ENCODE results near the gene ATG7.
"Not testable (repeated sequence)": the region's sequence is repeated elsewhere in the genome, so short reads cannot be mapped to it uniquely, and the experiment has no call there.

ATG7 gene

DNA sequence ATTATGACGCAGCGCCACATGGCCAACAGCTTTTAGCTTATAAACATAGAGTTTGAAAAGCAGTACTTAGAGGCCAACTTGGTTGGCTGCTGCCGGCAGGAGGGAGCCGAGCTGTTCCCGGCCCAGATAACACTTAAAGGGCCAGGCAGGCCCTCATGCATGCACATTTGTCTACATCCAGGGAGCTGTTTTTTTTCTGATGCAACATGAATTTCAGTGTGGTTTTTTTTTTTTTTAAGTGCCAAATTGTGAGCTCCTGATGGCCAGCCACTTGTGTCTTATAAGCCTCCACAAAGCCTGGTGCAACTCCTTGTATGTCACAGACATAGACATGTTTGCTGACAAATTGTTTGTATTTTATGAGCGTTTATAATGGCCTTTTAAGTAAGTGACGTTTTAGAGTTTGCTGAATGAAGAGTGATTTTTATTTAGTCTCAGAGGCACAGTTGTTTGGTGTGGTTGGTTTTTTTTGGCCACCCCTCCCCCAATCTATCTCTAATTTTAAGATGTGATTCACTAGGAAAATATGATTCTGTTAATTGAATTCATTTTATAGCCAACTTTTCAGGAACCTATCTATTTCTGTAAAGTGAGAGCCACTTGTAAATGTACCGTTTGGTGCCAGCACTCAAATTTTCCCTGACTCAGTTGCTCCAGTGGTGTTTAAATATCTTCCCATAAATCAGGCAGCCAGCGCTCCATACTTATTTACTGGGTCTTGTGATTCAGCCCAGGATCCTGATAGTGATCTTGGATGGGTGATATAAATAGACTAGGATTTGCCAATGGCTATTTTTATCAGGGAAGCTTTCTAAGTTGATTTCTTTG lies 237.2 kb downstream of the ATG7 start:
- DNase-seq (ENCODE audit: low read depth), result no peak

DNA sequence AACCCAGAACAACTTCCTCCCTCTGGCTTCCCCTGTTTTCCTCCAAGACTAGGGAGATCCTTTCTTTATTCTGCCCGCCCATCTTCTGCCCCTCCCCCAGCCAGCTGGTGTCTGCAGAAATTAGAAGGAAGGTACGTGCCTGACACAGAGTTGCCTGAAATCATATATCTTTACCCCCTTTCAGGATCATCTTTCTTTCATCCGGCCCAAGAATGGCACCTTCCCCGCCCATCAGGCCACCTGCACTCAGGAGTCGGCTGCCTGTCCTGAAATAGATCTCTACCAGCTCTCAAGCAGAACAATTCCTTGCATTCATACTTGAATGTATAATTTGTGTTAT lies 237.8 kb downstream of the ATG7 start:
- DNase-seq (ENCODE audit: low read depth), result no peak

DNA sequence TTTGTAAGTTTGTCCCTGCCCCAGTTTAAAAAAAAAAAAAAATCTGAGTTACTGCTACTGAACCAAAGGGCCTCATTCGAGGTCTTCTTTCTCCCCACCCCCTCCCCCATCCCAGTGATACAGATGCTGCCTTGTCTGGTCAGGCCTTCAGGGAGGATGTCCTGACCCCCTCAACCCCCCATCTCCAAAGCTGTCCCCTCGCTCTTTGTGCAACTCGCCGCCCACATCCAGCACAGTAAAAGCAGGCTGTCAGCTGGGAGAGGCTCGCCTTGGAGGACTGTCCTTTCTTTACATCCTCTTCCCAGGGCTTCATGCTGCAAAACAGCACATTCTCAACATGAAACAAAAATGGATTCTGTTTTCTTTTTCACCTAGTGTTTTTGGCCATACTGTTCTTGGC lies 238.2 kb downstream of the ATG7 start:
- DNase-seq (ENCODE audit: low read depth), result no peak

DNA sequence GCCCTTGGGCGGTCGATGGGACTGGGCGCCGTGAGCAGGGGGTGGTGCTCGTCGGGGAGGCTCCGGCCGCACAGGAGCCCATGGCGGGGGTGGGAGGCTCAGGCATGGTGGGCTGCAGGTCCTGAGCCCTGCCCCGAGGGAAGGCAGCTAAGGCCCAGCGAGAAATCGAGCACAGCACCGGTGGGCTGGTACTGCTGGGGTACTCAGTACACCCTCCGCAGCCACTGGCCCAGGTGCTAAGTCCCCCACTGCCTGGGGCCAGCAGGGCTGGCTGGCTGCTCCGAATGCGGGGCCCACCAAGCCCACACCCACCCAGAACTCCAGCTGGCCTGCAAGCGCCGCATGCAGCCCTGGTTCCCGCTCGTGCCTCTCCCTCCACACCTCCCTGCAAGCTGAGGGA lies 239.4 kb downstream of the ATG7 start:
- not testable (repeated sequence) for DNase-seq (ENCODE audit: low read depth)

DNA sequence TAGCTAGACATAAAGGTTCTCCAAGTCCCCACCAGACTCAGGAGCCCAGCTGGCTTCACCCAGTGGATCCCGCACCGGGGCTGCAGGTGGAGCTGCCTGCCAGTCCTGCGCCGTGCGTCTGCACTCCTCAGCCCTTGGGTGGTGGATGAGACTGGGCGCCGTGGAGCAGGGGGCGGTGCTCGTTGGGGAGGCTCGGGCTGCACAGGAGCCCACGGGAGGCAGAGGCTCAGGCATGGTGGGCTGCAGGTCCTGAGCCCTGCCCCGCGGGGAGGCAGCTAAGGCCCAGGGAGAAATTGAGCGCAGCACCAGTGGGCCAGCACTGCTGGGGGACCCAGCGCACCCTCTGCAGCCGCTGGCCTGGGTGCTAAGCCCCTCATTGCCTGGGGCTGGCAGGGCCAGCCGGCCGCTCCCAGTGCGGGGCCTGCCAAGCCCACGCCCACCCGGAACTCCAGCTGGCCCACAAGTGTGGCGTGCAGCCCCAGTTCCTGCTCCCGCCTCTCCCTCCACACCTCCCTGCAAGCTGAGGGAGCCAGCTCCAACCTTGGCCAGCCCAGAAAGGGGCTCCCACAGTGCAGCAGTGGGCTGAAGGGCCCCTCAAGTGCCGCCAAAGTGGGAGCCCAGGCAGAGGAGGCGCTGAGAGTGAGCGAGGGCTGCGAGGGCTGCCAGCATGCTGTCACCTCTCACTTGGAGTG lies 241.1 kb downstream of the ATG7 start:
- not testable (repeated sequence) for DNase-seq (ENCODE audit: low read depth)

DNA sequence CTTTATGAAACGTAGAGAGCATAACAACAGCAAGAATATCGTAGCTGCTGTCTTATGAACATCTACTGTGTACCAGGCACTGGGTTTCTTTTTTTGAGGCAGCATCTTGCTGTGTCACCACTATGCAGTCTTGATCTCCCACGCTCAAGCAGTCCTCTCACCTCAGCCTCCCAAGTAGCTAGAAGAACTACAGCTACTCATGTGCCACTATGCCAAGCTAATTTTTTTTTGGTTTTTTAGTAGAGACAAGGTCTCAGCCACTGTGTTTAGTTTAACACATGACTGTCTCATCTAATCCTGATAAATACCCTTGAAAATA lies 241.6 kb downstream of the ATG7 start:
- no peak for DNase-seq (ENCODE audit: low read depth)

DNA sequence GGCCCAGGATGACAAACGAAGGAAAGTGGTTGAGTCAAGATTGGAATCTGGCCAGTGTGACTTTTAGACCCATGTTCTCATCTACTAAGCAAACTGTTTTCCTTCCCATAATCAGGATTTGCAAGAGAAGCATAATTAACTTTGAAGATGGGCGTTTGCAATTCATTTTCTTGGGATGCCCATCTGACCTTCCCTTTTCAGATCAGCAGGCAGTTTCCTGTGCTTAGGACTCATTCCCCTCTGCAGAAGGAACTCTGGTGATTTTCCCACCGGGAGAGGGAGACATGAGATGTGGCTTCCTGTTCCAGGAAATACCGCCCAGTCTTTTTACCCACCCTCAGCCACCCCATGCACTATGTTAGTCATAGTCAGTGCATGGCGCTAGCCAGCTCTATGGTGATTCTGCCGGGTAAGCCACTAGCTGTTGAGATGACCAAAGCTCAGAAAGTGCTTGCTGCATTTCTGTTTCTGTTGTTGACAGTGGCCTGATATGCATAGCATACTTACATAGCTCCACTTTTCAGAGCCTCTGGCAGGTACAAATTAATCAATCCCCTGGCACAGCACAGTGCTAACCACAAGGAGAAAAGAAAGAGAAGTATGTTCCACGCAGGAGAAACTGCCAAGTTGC lies 242.1 kb downstream of the ATG7 start:
- DNase-seq (ENCODE audit: low read depth), result no peak

DNA sequence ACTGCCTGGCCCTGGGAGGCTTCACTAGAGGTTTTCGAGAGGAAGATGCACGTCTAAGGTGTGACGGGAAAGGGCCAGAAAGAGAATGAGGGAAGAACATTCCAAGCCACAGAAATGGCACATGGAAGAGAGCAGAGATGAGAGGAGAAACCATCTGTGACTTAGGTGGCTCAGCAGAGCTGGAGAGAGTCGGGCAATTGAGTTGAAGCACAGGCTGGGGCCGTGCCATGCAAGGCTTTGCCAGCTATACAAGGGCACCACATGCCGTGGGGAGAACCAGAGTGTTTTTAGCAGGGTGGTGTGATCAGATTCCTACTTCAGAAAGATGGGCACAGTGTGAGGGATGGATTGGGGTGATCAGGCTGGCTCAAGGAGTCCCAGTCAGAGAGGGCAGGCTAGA lies 245.4 kb downstream of the ATG7 start:
- DNase-seq (ENCODE audit: low read depth), result no peak

DNA sequence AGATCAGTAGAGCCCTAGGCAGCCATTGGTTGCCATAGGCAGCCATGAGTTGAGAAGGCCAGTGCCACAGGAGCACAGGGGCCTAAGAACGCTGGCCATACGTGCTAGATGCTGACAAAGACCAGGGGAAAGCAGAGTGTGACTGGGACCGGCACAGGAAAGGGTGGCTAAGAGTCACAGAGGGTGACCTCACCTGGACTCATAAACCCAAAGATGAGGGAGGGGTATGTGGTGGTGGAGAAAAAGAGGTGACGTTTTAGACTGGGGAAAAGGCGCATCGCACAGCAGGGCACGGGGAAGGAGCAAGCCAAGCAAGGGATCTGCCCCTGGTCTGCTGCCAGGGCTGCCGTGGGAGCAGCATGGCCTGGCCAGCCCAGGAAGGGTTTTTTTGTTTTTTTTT lies 249.0 kb downstream of the ATG7 start:
- no peak for DNase-seq (ENCODE audit: low read depth)

DNA sequence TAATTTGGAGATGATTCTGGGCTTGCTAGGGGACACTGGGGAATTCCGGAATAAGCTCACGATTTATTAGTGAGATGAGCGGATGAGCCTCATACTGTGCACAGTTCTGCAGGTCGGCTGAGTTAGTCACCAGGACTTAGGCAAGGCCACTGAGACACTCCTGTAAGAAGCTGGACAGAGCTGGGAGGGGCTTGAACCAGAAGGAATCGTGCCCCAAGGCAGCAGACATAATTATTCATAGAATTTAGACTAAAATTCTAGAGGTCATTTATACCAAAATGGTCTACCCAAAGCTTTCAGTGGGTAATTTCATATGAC lies 250.2 kb downstream of the ATG7 start:
- DNase-seq (ENCODE audit: low read depth), result no peak

DNA sequence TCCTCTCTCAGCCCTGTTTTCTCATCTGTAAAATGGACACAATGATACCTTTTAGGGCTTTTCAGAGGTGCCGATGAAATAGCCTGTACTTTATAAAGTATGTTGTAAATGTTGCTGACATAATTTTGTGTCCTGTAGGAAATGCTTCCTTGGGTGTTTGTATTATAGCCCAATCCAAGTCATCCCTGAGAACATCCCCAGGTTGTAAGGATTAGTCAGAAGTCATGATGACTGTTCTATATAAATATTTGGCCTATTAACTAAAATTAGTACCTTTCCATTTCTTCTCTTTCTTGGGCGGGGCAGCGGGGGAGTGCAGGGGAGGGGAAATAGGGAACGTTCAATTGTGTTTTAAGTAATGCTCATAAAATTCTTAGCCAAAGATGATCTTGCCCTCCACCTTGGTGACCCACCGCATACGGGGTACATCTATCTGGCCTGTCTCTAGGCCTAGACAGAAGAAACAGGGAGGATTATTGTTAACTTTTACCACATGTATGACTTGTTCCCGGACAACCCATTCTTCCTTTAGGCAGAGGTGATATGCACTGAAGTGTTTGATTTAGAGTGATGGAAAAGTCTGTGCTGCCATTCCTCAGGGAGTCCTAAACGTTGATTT lies 250.9 kb downstream of the ATG7 start:
- DNase-seq (ENCODE audit: low read depth), result no peak

DNA sequence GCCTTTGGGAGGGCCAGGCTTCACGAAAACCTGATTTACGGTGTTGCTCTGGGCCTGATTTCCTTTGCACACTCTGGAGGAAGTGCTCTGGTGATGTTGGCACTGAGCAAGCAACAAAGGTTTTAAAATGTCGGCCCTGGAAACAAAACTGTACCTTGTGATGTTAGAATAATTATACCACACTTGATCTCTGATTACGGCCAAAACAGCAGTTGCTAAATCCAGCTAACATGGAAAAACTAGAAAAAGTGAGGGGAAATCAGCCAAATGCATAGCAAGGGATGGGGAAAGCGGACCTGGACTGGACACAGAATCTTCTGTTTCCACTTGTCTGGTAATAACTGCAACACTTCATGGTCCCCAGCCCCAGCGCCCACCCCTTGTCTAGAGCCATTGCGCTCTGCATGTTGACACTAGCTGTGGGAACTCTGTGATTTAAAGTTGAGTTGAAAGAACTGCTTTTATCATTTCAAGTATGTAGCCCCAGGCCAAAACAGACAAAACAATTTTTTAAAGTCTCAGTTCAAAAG lies 251.4 kb downstream of the ATG7 start:
- DNase-seq (ENCODE audit: low read depth), result no peak

DNA sequence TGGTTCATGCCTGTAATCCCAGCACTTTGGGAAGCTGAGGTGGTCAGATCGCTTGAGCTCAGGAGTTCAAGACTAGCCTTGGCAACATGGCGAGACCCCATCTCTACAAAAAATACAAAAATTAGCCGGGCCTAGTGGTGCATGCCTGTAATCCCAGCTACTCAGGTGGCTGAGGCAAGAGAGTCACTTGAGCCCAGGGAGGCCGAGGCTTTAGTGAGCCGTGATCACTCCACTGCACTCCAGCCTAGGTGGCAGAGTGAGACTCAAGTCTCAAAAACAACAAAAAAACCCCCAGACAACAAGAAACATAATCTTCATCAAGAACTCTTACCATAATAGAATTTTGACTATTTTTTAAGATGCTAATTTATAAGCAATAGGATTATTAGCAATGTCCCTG lies 253.9 kb downstream of the ATG7 start:
- DNase-seq (ENCODE audit: low read depth), result not testable (repeated sequence)

DNA sequence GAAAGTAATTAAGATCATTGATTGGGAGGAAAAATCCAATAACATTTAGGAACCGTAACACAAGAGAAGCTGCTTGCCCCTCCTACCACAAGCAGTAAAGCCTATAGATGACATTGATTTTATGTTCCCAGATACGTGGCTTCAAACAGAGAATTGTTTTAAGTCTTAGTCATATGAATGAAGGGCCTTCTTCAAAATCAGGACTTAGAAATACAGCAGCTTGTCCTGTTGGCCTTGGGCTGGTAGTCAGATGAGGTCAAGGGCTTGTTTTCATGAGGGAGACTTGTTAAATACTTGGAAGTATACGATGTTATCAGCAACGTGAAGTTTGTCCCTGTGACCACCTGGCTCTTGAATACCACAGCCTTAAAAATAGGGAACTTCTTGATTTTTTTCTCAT lies 257.1 kb downstream of the ATG7 start:
- DNase-seq (ENCODE audit: low read depth), result no peak

DNA sequence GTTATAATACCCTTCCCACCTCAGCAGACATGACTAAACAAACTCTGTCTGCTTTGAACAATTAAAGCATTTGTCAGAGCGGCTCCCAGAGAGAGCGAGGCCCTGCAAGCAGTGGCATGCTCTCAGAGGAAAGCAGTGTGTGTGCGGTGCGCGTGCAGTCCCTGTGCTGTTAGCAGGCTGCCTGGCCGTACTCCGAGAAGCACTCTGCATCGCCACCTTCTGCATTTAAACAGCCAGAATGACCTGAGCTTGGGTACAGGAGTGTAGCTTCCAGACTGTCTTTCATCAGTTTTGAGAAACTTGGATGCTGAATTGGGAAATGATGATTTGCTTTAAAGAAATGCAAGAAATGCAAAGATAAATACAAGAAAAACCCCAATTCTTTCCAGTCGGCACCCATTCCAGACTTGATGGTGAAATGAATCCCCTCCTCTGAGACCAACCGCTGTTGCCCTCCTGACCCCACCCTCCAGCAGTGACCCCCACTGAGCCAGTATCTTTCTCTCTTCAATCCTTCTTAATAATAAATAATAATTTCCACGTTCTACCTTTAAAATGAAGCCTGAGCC lies 258.0 kb downstream of the ATG7 start:
- DNase-seq (ENCODE audit: low read depth), result no peak

DNA sequence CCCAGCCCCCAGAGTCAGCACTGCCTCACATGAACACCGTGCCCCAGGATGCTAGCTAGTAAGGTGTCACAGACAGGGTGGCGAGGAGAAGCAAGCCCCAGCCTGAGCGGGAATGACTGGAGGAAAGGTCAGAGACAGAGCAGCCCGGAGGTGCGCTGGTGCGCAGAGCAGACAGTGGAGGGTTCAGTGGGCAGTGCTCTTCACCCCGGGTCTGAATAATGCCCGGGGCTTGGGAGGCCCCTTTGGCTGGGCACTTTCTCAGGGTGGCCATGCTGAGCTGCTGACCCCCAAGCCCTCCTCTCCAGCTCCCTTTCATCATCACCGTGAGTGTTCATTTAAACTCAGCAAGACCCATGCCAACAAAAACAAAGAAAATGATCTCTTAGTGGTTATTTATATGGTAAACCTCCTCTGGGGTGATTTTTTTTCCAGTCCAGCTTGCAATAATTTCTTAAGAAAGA lies 260.8 kb downstream of the ATG7 start:
- no peak for DNase-seq (ENCODE audit: low read depth)

DNA sequence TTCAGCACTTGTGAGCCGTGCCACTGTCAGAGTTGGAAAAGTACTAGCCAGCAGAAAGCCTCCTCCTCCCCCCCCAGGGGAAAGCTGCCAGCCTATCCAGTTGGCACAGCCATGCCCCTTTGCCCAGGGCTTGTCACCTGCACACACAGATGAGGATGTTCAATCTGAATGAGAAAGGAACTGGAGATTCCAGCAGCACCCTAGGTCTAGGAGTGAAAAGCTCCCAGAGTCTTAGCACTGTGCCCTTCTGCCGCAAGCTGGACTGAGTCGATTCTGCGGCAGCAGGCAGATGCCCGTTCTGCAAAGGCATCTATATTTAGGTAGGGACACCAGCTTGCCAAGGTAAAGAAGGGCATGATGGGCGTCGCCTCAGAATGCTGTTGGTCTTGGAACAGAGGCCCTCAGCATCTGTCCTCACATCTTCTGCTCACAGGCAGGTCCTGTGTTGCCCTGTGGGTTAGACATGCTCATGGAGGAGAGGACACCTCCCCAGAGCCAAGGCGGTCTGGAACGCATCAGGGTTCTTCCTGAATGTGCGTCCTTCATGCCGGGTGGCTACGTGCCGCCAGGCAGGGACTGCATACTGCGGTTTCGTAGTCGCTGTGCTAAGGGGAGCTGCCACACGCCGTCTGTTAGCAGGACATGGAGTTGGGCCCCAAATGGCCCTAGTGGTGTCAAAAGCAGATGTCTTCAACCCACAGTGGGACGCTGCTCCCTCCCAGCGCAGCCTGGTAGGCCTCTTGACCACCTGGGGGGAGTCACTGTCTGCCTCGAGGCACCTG lies 262.0 kb downstream of the ATG7 start:
- DNase-seq (ENCODE audit: low read depth), result no peak

DNA sequence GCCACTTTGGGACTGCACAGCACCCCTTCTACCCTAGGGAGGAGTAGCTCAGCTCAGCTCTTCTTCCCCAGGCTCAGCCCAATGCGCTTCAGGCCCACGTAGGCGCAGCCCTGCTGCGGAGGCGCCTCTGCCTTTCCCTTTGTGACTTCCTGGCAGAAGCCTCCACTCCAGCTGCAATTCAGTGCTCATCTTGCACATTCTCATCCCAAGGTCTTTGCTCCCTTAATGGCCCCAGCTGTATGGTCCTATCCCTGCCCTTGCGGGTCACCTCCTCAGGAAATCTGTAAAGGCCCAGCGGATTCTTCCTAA lies 262.6 kb downstream of the ATG7 start:
- DNase-seq (ENCODE audit: low read depth), result no peak

DNA sequence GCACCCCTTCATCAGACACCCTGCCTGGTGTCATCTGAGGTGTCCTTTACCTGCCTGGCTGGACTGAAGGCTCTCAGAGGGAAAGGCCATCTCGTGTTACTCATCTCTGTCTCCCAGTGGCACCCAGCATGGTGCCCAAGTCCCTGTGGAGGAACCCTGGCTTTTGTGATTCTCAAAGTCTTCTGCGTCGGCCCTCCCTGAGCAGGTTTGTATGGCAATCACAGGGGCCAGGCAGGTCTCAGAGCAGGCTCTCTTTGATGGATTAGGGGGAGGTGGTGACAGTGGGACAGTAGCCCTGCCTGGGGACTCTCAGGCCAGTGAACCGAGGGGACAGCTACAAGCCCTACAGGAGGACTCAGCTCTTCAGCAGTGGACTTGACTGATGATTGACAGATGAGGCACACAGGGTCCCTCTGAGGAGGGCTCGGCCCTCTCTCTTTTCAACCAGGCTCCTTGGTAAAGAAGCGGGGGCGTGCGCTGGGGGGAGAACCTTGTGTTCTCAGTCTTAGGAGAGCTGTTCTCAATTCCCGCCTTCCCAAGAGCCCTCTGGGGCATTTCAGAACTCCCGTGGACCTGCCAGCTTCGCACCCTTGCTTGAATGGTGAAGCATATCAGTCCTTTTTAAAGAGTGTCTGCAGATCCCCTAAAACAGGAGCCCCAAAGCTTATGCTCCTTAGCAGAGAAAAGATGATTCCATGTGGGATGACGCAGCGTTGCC lies 263.2 kb downstream of the ATG7 start:
- DNase-seq (ENCODE audit: low read depth), result no peak

DNA sequence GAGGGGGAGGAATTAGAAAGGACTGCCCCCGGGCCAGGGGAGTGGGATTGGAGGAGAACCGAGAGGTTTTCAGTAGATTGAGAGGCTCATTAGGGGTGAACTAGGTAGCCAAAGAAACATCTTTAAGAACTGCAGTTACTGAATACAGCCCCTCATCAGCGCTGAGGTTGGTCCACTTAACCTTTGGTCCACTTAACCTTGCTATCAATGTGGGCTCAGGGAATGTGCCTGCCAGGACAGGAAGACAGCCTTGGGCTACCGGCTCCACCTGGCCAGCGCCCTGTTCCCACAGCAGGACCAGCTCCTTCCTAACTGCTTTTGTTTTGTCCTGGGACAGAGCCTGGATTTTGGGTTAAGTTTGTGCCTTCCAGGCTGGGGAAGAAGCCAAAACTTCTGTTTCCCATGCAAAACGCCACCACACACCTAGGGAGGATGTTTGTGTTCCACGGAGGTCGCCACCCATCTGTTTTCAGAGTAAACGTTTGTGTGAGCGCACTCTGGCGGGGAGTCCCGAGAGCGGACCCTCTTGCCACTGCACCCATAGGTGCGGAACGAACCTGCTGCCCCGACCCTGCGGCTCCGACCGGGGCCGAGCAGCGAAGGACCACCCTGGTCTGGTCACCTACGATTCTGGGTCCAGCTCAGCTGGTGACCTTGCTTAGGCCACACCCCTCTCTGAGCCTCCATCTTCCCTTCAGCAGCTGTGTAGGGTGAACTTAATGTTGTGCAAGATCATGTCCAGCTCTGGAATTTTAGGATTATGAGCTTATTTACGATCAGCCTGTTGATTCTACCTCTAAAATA lies 264.1 kb downstream of the ATG7 start:
- DNase-seq (ENCODE audit: low read depth), result no peak

All from stimulated activated CD8-positive, alpha-beta memory T cell treated with anti-CD3 and anti-CD28 coated beads, Interleukin-15, amount 100 ng/mL, for 24 hours (primary cell).